Natural killer cell treated with Interleukin-12 subunit alpha and Interleukin-12 subunit beta and Interleukin-15 and Interleukin-18, amount 100 ng/mL, for 72 hours (primary cell): ENCODE measurements around the gene IL1R2. TPM values are rescaled to one million over a fixed set of nuclear protein-coding genes. Genes with fewer than 3 reads are reported as not detected.

Experiments used
- ATAC-seq, 2 donors: fragments of 150-1000 bp; cut with Tn5 transposase in 1 of 2; sonication (Bioruptor Pico), chemical (Tn5 transposase) in 1 of 2; 2 replicates each; pipeline ENCODE4 v1.10.0; 2021
- DNase-seq: peaks from one replicate; pipeline ENCODE4 v3.0.0; 2022; ENCODE audit warnings: low spot score
- H3K27ac Mint-ChIP-seq, 2 donors: 1 replicate in 1 of 2; 2 replicates in 1 of 2; pipeline ENCODE4 v1.8.0; 2022; ENCODE audit warnings: mixed read lengths in 2 of 2, mild to moderate bottlenecking in 1 of 2, moderate library complexity in 1 of 2
- H3K27me3 Mint-ChIP-seq, 2 donors: 1 replicate in 1 of 2; 2 replicates in 1 of 2; pipeline ENCODE4 v1.8.0; 2022; ENCODE audit warnings: mixed read lengths in 2 of 2
- H3K36me3 Mint-ChIP-seq: one replicate; pipeline ENCODE4 v1.8.0; 2022; ENCODE audit warnings: mixed read lengths
- H3K4me1 Mint-ChIP-seq, 2 donors: 1 replicate in 1 of 2; 2 replicates in 1 of 2; pipeline ENCODE4 v1.8.0; 2022; ENCODE audit warnings: low read depth in 2 of 2, mixed read lengths in 2 of 2, mild to moderate bottlenecking in 1 of 2
- H3K4me3 Mint-ChIP-seq: one replicate; pipeline ENCODE4 v1.8.0; 2022; ENCODE audit warnings: mixed read lengths
- H3K9me3 Mint-ChIP-seq: 2 replicates; pipeline ENCODE4 v1.8.0; 2022; ENCODE audit warnings: mixed read lengths
- total RNA-seq, 2 donors: library from RNA; stranded (reverse); gene quantifications; one replicate each; pipeline ENCODE4 v1.2.3, GENCODE V29; 2022

The IL1R2 gene
- not detected for total RNA-seq

- Mint-ChIP-seq H3K4me1 (peaks cover 35 to 42% of the 10 kb centered on the region in 2 donors), H3K4me3 (no peak within 1 kb of the TSS), H3K27me3 (peaks cover 55 to 75% of the 10 kb centered on the region in 2 donors), H3K36me3 (peaks cover 5% of the 10 kb centered on the region), H3K9me3 (no peaks in the 10 kb centered on the region), H3K27ac (no peak within 1 kb of the TSS)
- DNase-seq (no peak), ATAC-seq (no peak)
Measured at GRCh38 chr2:101991721-101992145, at the start of gene IL1R2. TSS of gene IL1R2 (plus strand) at chr2:101991960. CDS start at chr2:102008576, 16,616 bp downstream.

GRCh38 chr2:101942851-101943250 lies 48.9 kb upstream of the IL1R2 start:
- ATAC-seq, result no peak
- H3K9me3 Mint-ChIP-seq, result peaks cover 8% of the 10 kb centered on the region
- no peaks in the 10 kb centered on the region for H3K4me1 Mint-ChIP-seq
- H3K27ac Mint-ChIP-seq, result no peak overlapping the region
- DNase-seq, result no peak
- peaks cover 26 to 35% of the 10 kb centered on the region in 2 donors for H3K27me3 Mint-ChIP-seq
- H3K36me3 Mint-ChIP-seq, result peaks cover 11% of the 10 kb centered on the region
- H3K4me3 Mint-ChIP-seq, result no peak overlapping the region

GRCh38 chr2:101946372-101947039 lies 45.3 kb upstream of the IL1R2 start:
- no peak overlapping the region for H3K4me3 Mint-ChIP-seq
- peaks cover 3% of the 10 kb centered on the region for H3K9me3 Mint-ChIP-seq
- H3K36me3 Mint-ChIP-seq, result peaks cover 6% of the 10 kb centered on the region
- H3K4me1 Mint-ChIP-seq, result peaks cover 0 to 3% of the 10 kb centered on the region in 2 donors
- no peak overlapping the region for H3K27ac Mint-ChIP-seq
- ATAC-seq (no peak), DNase-seq (no peak)
- peaks cover 17 to 37% of the 10 kb centered on the region in 2 donors for H3K27me3 Mint-ChIP-seq

GRCh38 chr2:101947374-101947773 lies 44.4 kb upstream of the IL1R2 start:
- ATAC-seq (no peak), DNase-seq (no peak)
- H3K36me3 Mint-ChIP-seq, result peaks cover 6% of the 10 kb centered on the region
- no peak overlapping the region for H3K27ac Mint-ChIP-seq
- H3K4me3 Mint-ChIP-seq, result no peak overlapping the region
- H3K27me3 Mint-ChIP-seq, result peaks cover 17 to 36% of the 10 kb centered on the region in 2 donors
- H3K4me1 Mint-ChIP-seq, result peaks cover 0 to 3% of the 10 kb centered on the region in 2 donors
- peaks cover 3% of the 10 kb centered on the region for H3K9me3 Mint-ChIP-seq

GRCh38 chr2:101948625-101949155 lies 43.1 kb upstream of the IL1R2 start:
- Mint-ChIP-seq H3K27me3 (peaks cover 12 to 23% of the 10 kb centered on the region in 2 donors), H3K4me3 (no peak overlapping the region), H3K9me3 (peaks cover 3% of the 10 kb centered on the region), H3K27ac (no peak overlapping the region), H3K4me1 (peaks cover 0 to 3% of the 10 kb centered on the region in 2 donors), H3K36me3 (peaks cover 6% of the 10 kb centered on the region)
- no peak for DNase-seq
- no peak for ATAC-seq

- Mint-ChIP-seq H3K27me3 (peaks cover 12 to 17% of the 10 kb centered on the region in 2 donors), H3K36me3 (peaks cover 6% of the 10 kb centered on the region), H3K27ac (no peak overlapping the region), H3K9me3 (peaks cover 3% of the 10 kb centered on the region), H3K4me3 (no peak overlapping the region), H3K4me1 (peaks cover 0 to 3% of the 10 kb centered on the region in 2 donors)
- ATAC-seq (peak in 1 of 2 donors; percentile 81), DNase-seq (no peak)
Measured at GRCh38 chr2:101949304-101949703, 42.5 kb upstream of the IL1R2 start.

- Mint-ChIP-seq H3K27me3 (peaks cover 7 to 16% of the 10 kb centered on the region in 2 donors), H3K36me3 (peaks cover 6% of the 10 kb centered on the region), H3K4me1 (peaks cover 0 to 3% of the 10 kb centered on the region in 2 donors), H3K4me3 (no peak overlapping the region), H3K27ac (no peak overlapping the region), H3K9me3 (peaks cover 3% of the 10 kb centered on the region)
- DNase-seq (no peak), ATAC-seq (no peak)
Measured at GRCh38 chr2:101951296-101951695, 40.5 kb upstream of the IL1R2 start.

- ATAC-seq, result no peak
- H3K27ac Mint-ChIP-seq, result no peak overlapping the region
- H3K4me3 Mint-ChIP-seq, result no peak overlapping the region
Measured at GRCh38 chr2:101952551-101952950, 39.2 kb upstream of the IL1R2 start.

GRCh38 chr2:101956465-101957438 lies 35.0 kb upstream of the IL1R2 start:
- Mint-ChIP-seq H3K36me3 (peaks cover 7% of the 10 kb centered on the region), H3K4me3 (no peak overlapping the region), H3K27me3 (no peaks in the 10 kb centered on the region), H3K4me1 (no peaks in the 10 kb centered on the region), H3K9me3 (peaks cover 2% of the 10 kb centered on the region), H3K27ac (no peak overlapping the region)
- DNase-seq, result no peak
- no peak for ATAC-seq

More at GRCh38 chr2:101952551-101952950, 39.2 kb upstream of the IL1R2 start:
- no peak for DNase-seq
- peaks cover 3% of the 10 kb centered on the region for H3K9me3 Mint-ChIP-seq
- H3K27me3 Mint-ChIP-seq, result peaks cover 7 to 15% of the 10 kb centered on the region in 2 donors
- peaks cover 6% of the 10 kb centered on the region for H3K36me3 Mint-ChIP-seq
- H3K4me1 Mint-ChIP-seq, result peaks cover 0 to 3% of the 10 kb centered on the region in 2 donors

- no peak for DNase-seq
- no peak for ATAC-seq
- H3K27me3 Mint-ChIP-seq, result no peaks in the 10 kb centered on the region
- H3K4me1 Mint-ChIP-seq, result no peaks in the 10 kb centered on the region
- peaks cover 2% of the 10 kb centered on the region for H3K9me3 Mint-ChIP-seq
- H3K4me3 Mint-ChIP-seq, result no peak overlapping the region
- peaks cover 7% of the 10 kb centered on the region for H3K36me3 Mint-ChIP-seq
- H3K27ac Mint-ChIP-seq, result no peak overlapping the region
Measured at GRCh38 chr2:101958061-101958460, 33.7 kb upstream of the IL1R2 start.

- DNase-seq (no peak), ATAC-seq (no peak)
- Mint-ChIP-seq H3K9me3 (peaks cover 2% of the 10 kb centered on the region), H3K27ac (no peak overlapping the region), H3K36me3 (peaks cover 7% of the 10 kb centered on the region), H3K4me3 (no peak overlapping the region), H3K27me3 (peaks cover 0 to 10% of the 10 kb centered on the region in 2 donors), H3K4me1 (no peaks in the 10 kb centered on the region)
Measured at GRCh38 chr2:101960819-101961337, 30.9 kb upstream of the IL1R2 start.

GRCh38 chr2:101961338-101962191 lies 30.2 kb upstream of the IL1R2 start:
- Mint-ChIP-seq H3K27ac (no peak overlapping the region), H3K4me1 (no peaks in the 10 kb centered on the region), H3K9me3 (peaks cover 2% of the 10 kb centered on the region), H3K27me3 (peaks cover 4 to 14% of the 10 kb centered on the region in 2 donors), H3K36me3 (peaks cover 7% of the 10 kb centered on the region), H3K4me3 (no peak overlapping the region)
- DNase-seq (no peak), ATAC-seq (no peak)

GRCh38 chr2:101962309-101962708 lies 29.5 kb upstream of the IL1R2 start:
- no peak overlapping the region for H3K4me3 Mint-ChIP-seq
- peaks cover 2% of the 10 kb centered on the region for H3K9me3 Mint-ChIP-seq
- no peak overlapping the region for H3K27ac Mint-ChIP-seq
- no peak for DNase-seq
- peaks cover 7% of the 10 kb centered on the region for H3K36me3 Mint-ChIP-seq
- ATAC-seq, result no peak
- H3K4me1 Mint-ChIP-seq, result no peaks in the 10 kb centered on the region
- H3K27me3 Mint-ChIP-seq, result peaks cover 8 to 18% of the 10 kb centered on the region in 2 donors
